HG03469 (cell line): Measurements from ENCODE around the gene FAM184B.
"Not testable (repeated sequence)": the region's sequence is repeated elsewhere in the genome, so short reads cannot be mapped to it uniquely, and the experiment has no call there.

Experiments used
- ATAC-seq: cut with Tn5 transposase; IDR thresholded peaks from one replicate; pipeline ENCODE4 v1.9.1; 2021; ENCODE audit warnings: mild to moderate bottlenecking, moderate library complexity, moderate number of reproducible peaks; ENCODE audit not compliant: unreplicated experiment

Gene FAM184B

GRCh38 chr4:17721496-17722355 lies 59.7 kb downstream of the FAM184B start:
- no peak for ATAC-seq

- ATAC-seq: no peak
Observed at GRCh38 chr4:17719106-17719505, 62.3 kb downstream of the FAM184B start.

GRCh38 chr4:17718471-17718870 lies 63.0 kb downstream of the FAM184B start:
- ATAC-seq: no peak

GRCh38 chr4:17717301-17717700 lies 64.1 kb downstream of the FAM184B start:
- no peak for ATAC-seq

GRCh38 chr4:17715511-17715910 lies 65.9 kb downstream of the FAM184B start:
- no peak for ATAC-seq

GRCh38 chr4:17713779-17714178 lies 67.6 kb downstream of the FAM184B start:
- ATAC-seq: no peak

GRCh38 chr4:17712166-17712565 lies 69.3 kb downstream of the FAM184B start:
- ATAC-seq: no peak

- not testable (repeated sequence) for ATAC-seq
Observed at GRCh38 chr4:17711206-17711605, 70.2 kb downstream of the FAM184B start.

- ATAC-seq: no peak
Observed at GRCh38 chr4:17709763-17710068, 71.7 kb downstream of the FAM184B start.

GRCh38 chr4:17708992-17709762 lies 72.2 kb downstream of the FAM184B start:
- no peak for ATAC-seq

GRCh38 chr4:17707671-17708070 lies 73.8 kb downstream of the FAM184B start:
- ATAC-seq: no peak

- ATAC-seq: no peak
Observed at GRCh38 chr4:17705107-17705506, 76.3 kb downstream of the FAM184B start.

GRCh38 chr4:17704020-17704650 lies 77.3 kb downstream of the FAM184B start:
- no peak for ATAC-seq

- ATAC-seq: no peak
Observed at GRCh38 chr4:17702641-17703040, 78.8 kb downstream of the FAM184B start.

GRCh38 chr4:17701882-17702281 lies 79.5 kb downstream of the FAM184B start:
- ATAC-seq: no peak

- ATAC-seq: no peak
Observed at GRCh38 chr4:17701138-17701839, 80.1 kb downstream of the FAM184B start.

- no peak for ATAC-seq
Observed at GRCh38 chr4:17699380-17699779, 82.0 kb downstream of the FAM184B start.

- ATAC-seq: no peak
Observed at GRCh38 chr4:17698116-17698515, 83.3 kb downstream of the FAM184B start.

GRCh38 chr4:17695341-17695740 lies 86.1 kb downstream of the FAM184B start:
- no peak for ATAC-seq

- ATAC-seq: no peak
Observed at GRCh38 chr4:17694552-17694951, 86.9 kb downstream of the FAM184B start.

GRCh38 chr4:17690898-17691297 lies 90.5 kb downstream of the FAM184B start:
- no peak for ATAC-seq
